KMS-11 (cell line): ENCODE measurements around the gene SHROOM4.

Experiments
- H2AFZ ChIP-seq: fragments of 200-600 bp; sonication (generic); 2 replicates; pipeline ENCODE4 v1.6.1; 2016; ENCODE audit warnings: antibody characterized with exemption, mixed run types, low read depth
- H3K27ac ChIP-seq: fragments of 200-600 bp; sonication (generic); 2 replicates; pipeline ENCODE4 v1.6.1; 2016; ENCODE audit warnings: mild to moderate bottlenecking, mixed run types
- H3K27me3 ChIP-seq: fragments of 200-600 bp; sonication (generic); 2 replicates; pipeline ENCODE4 v1.6.1; 2017; ENCODE audit warnings: mild to moderate bottlenecking, low read depth, mixed run types, moderate library complexity; ENCODE audit not compliant: insufficient read depth
- H3K36me3 ChIP-seq: fragments of 200-600 bp; sonication (generic); 2 replicates; pipeline ENCODE4 v1.6.1; 2017; ENCODE audit warnings: mild to moderate bottlenecking, mixed run types; ENCODE audit not compliant: insufficient read depth
- H3K4me1 ChIP-seq: fragments of 200-600 bp; sonication (generic); 2 replicates; pipeline ENCODE4 v1.6.1; 2016; ENCODE audit warnings: mild to moderate bottlenecking, low read depth, mixed run types; ENCODE audit not compliant: poor library complexity, severe bottlenecking
- H3K4me2 ChIP-seq: fragments of 200-600 bp; sonication (generic); 2 replicates; pipeline ENCODE4 v1.7.0; 2016; ENCODE audit warnings: mild to moderate bottlenecking, mixed run types
- H3K4me3 ChIP-seq: fragments of 200-600 bp; sonication (generic); IDR thresholded peaks from 2 replicates; pipeline ENCODE4 v1.6.1; 2017; ENCODE audit warnings: low read depth, low read length, mixed read lengths; ENCODE audit not compliant: insufficient read depth
- H3K79me2 ChIP-seq: fragments of 200-600 bp; sonication (generic); 2 replicates; pipeline ENCODE4 v1.6.1; 2016; ENCODE audit warnings: low read depth, mixed run types; ENCODE audit not compliant: insufficient read depth
- H3K9ac ChIP-seq: fragments of 200-600 bp; sonication (generic); 2 replicates; pipeline ENCODE4 v1.6.1; 2016; ENCODE audit warnings: mild to moderate bottlenecking, mixed run types
- H4K20me1 ChIP-seq: fragments of 200-600 bp; sonication (generic); 2 replicates; pipeline ENCODE4 v1.6.1; 2016; ENCODE audit warnings: mild to moderate bottlenecking, mixed run types; ENCODE audit not compliant: insufficient read depth
- TF ChIP-seq, protein P1 (sequence below): fragments of 200-600 bp; sonication (generic); conservative IDR thresholded peaks from 2 replicates; pipeline ENCODE4 v1.6.1; 2017; ENCODE audit warnings: low read depth, mild to moderate bottlenecking, antibody characterized with exemption, low read length, moderate library complexity, mixed read lengths

The SHROOM4 gene

DNA sequence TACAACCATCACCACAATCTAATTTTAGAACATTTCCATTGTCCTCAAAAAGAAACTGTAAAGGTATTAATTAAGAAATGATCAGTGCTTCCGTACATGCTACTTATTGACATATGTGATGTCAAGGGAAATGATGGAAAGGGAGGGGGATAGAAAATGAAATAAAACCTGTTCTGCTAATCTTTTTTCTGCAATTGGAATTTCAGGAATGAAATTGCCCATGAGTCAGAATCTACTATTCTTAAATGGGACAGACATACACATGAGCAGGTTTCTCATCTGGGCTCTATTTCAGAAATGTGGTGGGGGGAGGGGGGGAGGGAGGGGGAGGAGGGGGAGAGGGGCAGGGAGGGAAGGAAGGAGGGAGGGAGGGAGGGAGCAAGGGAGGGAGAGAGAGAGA lies 91.0 kb downstream of the SHROOM4 start:
- no peak overlapping the region for H2AFZ ChIP-seq
- no peak overlapping the region for H3K4me2 ChIP-seq
- no peaks in the 10 kb centered on the region for H3K4me1 ChIP-seq
- TF ChIP-seq, protein P1, sequence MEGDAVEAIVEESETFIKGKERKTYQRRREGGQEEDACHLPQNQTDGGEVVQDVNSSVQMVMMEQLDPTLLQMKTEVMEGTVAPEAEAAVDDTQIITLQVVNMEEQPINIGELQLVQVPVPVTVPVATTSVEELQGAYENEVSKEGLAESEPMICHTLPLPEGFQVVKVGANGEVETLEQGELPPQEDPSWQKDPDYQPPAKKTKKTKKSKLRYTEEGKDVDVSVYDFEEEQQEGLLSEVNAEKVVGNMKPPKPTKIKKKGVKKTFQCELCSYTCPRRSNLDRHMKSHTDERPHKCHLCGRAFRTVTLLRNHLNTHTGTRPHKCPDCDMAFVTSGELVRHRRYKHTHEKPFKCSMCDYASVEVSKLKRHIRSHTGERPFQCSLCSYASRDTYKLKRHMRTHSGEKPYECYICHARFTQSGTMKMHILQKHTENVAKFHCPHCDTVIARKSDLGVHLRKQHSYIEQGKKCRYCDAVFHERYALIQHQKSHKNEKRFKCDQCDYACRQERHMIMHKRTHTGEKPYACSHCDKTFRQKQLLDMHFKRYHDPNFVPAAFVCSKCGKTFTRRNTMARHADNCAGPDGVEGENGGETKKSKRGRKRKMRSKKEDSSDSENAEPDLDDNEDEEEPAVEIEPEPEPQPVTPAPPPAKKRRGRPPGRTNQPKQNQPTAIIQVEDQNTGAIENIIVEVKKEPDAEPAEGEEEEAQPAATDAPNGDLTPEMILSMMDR, result no peak
- no peak overlapping the region for H3K9ac ChIP-seq
- H3K4me3 ChIP-seq, result no peak overlapping the region
- no peaks in the 10 kb centered on the region for H4K20me1 ChIP-seq
- H3K27ac ChIP-seq, result no peak overlapping the region
- H3K27me3 ChIP-seq, result no peaks in the 10 kb centered on the region
- H3K36me3 ChIP-seq, result no peaks in the 10 kb centered on the region
- no peaks in the 10 kb centered on the region for H3K79me2 ChIP-seq

GRCh38 chrX:50721764-50722521 lies 92.1 kb downstream of the SHROOM4 start:
- Histone ChIP-seq H3K36me3 (no peaks in the 10 kb centered on the region), H2AFZ (no peak overlapping the region), H3K4me1 (no peaks in the 10 kb centered on the region), H3K9ac (no peak overlapping the region), H3K4me3 (no peak overlapping the region), H3K79me2 (no peaks in the 10 kb centered on the region), H4K20me1 (no peaks in the 10 kb centered on the region), H3K27ac (no peak overlapping the region), H3K4me2 (no peak overlapping the region), H3K27me3 (no peaks in the 10 kb centered on the region)
- TF ChIP-seq, protein P1, result no peak

GRCh38 chrX:50719614-50720013 lies 94.4 kb downstream of the SHROOM4 start:
- H3K4me1 ChIP-seq, result no peaks in the 10 kb centered on the region
- no peak overlapping the region for H3K27ac ChIP-seq
- H3K79me2 ChIP-seq, result no peaks in the 10 kb centered on the region
- H2AFZ ChIP-seq, result no peak overlapping the region
- TF ChIP-seq, protein P1, result no peak
- H3K4me2 ChIP-seq, result no peak overlapping the region
- H4K20me1 ChIP-seq, result no peaks in the 10 kb centered on the region
- no peak overlapping the region for H3K4me3 ChIP-seq
- no peaks in the 10 kb centered on the region for H3K36me3 ChIP-seq
- no peak overlapping the region for H3K9ac ChIP-seq
- no peaks in the 10 kb centered on the region for H3K27me3 ChIP-seq

- no peaks in the 10 kb centered on the region for H3K27me3 ChIP-seq
- H3K27ac ChIP-seq, result no peak overlapping the region
- H3K4me1 ChIP-seq, result no peaks in the 10 kb centered on the region
- no peak overlapping the region for H3K9ac ChIP-seq
- H4K20me1 ChIP-seq, result no peaks in the 10 kb centered on the region
- H2AFZ ChIP-seq, result no peak overlapping the region
- H3K4me3 ChIP-seq, result no peak overlapping the region
- TF ChIP-seq, protein P1, result no peak
- no peak overlapping the region for H3K4me2 ChIP-seq
- no peaks in the 10 kb centered on the region for H3K36me3 ChIP-seq
- H3K79me2 ChIP-seq, result no peaks in the 10 kb centered on the region
Observed at GRCh38 chrX:50718776-50719175, 95.2 kb downstream of the SHROOM4 start.
